AG04450 (cell line): ENCODE measurements around the gene SNX4. TPM values are rescaled to one million over a fixed set of nuclear protein-coding genes. Genes with fewer than 3 reads are reported as not detected.

Experiments used
- CTCF ChIA-PET: fragments of 300-600, 350-600 bp; formaldehyde crosslinking; extraction: SDS; loops from one replicate; lab custom pipeline; 2022; ENCODE audit warnings: antibody characterized with exemption, inconsistent platforms; lab: Charles Lee
- POLR2A ChIA-PET: fragments of 350-600 bp; formaldehyde crosslinking; extraction: SDS; loops from one replicate; lab custom pipeline; 2021; ENCODE audit warnings: antibody characterized with exemption, inconsistent platforms; lab: Yijun Ruan, JAX
- DNase-seq: peaks from one replicate; pipeline ENCODE4 v3.0.0-alpha.2; 2011; ENCODE audit warnings: low read depth, low spot score
- H3K27ac ChIP-seq: one replicate; pipeline ENCODE4 v1.5.1; 2012; ENCODE audit warnings: low read depth, low read length, control low read depth
- H3K27me3 ChIP-seq: one replicate; pipeline ENCODE4 v1.6.0; 2012; ENCODE audit warnings: low read length; ENCODE audit not compliant: control insufficient read depth, insufficient read depth
- H3K4me3 ChIP-seq: 2 replicates; pipeline ENCODE4 v1.5.1; 2011; ENCODE audit warnings: mild to moderate bottlenecking, low read depth, low read length, control low read depth
- H3K9me3 ChIP-seq: 2 replicates; pipeline ENCODE4 v1.5.1; 2012; ENCODE audit warnings: low read length; ENCODE audit not compliant: control insufficient read depth, insufficient read depth
- polyA plus RNA-seq: library from polyadenylated mRNA; depleted of rRNA; stranded (reverse); fragments of >200 nt; gene quantifications from 2 replicates; pipeline ENCODE4 v1.2.3, GENCODE V29; 2011
- TF ChIP-seq, protein P1 (sequence below): IDR thresholded peaks from 2 replicates; pipeline ENCODE4 v1.5.1; 2011; ENCODE audit warnings: low read depth, low read length, control low read depth, inconsistent platforms

The SNX4 gene
- polyA plus RNA-seq, 1 experiment, result 19.1 TPM

DNA sequence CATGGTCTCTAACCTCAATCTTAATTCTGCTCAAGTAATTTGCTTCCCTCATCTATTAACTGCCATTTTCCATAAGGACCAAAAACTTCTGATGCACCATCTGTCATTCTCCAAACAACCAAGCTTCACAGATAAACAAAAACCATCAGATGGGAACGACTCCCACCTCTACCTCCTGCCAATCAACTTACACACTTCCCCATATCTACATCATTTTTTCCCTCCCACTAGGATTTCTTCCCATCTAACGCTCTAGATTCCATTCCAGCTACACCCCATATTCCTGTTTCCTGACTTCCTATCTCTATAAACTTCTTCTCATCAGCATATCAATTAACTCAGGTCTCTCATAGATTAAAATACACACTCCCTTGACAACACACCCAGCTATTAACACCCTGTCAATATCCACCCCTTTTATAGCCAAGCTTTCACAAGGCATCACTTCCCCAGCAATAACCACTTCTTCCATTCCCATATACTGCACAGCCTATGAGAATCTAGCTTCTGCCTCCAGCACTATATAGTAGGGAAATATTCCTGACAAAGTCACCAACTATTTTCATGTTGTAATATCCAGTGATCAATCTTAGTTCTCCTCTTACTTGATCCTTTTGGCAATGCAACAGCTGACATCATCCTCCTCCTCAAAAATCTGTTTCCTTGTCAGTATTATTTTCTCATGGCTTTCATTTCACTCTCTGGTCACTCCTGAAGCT is 39.2 kb downstream of the SNX4 start:
- CTCF ChIA-PET, result interaction anchor here (0.7 kb wide), 2 partner anchors 113 to 469 kb away, joined by 3 to 8 read pairs; no protein-coding TSS in a partner anchor
- peak; percentile 43 for DNase-seq

GRCh38 chr3:125479091-125479490 is 40.9 kb downstream of the SNX4 start:
- CTCF ChIA-PET, result no interaction called here
- POLR2A ChIA-PET, result no interaction called here
- Histone ChIP-seq H3K9me3 (no peaks in the 10 kb centered on the region), H3K4me3 (no peak overlapping the region), H3K27ac (no peak overlapping the region), H3K27me3 (no peaks in the 10 kb centered on the region)
- no peak for DNase-seq
- TF ChIP-seq, protein P1, sequence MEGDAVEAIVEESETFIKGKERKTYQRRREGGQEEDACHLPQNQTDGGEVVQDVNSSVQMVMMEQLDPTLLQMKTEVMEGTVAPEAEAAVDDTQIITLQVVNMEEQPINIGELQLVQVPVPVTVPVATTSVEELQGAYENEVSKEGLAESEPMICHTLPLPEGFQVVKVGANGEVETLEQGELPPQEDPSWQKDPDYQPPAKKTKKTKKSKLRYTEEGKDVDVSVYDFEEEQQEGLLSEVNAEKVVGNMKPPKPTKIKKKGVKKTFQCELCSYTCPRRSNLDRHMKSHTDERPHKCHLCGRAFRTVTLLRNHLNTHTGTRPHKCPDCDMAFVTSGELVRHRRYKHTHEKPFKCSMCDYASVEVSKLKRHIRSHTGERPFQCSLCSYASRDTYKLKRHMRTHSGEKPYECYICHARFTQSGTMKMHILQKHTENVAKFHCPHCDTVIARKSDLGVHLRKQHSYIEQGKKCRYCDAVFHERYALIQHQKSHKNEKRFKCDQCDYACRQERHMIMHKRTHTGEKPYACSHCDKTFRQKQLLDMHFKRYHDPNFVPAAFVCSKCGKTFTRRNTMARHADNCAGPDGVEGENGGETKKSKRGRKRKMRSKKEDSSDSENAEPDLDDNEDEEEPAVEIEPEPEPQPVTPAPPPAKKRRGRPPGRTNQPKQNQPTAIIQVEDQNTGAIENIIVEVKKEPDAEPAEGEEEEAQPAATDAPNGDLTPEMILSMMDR, result no peak

More for the DNA sequence above, 39.2 kb downstream of the SNX4 start:
- Histone ChIP-seq H3K27ac (no peak overlapping the region), H3K9me3 (no peaks in the 10 kb centered on the region), H3K4me3 (no peak overlapping the region), H3K27me3 (no peaks in the 10 kb centered on the region)
- TF ChIP-seq, protein P1, result no peak
- POLR2A ChIA-PET, result interaction anchor here (0.6 to 1.4 kb wide), 6 partner anchors 10 to 429 kb away, joined by 3 to 9 read pairs (median 5); partner anchors contain the start of genes OSBPL11 and SNX4

GRCh38 chr3:125478326-125478725 is 41.7 kb downstream of the SNX4 start:
- no peak for DNase-seq
- POLR2A ChIA-PET, result interaction anchor here (0.7 kb wide), 1 partner anchor 127 kb away, joined by 3 read pairs; no protein-coding TSS in a partner anchor
- CTCF ChIA-PET, result no interaction called here
- Histone ChIP-seq H3K4me3 (no peak overlapping the region), H3K27ac (no peak overlapping the region), H3K27me3 (no peaks in the 10 kb centered on the region), H3K9me3 (no peaks in the 10 kb centered on the region)
- TF ChIP-seq, protein P1, result no peak

DNA sequence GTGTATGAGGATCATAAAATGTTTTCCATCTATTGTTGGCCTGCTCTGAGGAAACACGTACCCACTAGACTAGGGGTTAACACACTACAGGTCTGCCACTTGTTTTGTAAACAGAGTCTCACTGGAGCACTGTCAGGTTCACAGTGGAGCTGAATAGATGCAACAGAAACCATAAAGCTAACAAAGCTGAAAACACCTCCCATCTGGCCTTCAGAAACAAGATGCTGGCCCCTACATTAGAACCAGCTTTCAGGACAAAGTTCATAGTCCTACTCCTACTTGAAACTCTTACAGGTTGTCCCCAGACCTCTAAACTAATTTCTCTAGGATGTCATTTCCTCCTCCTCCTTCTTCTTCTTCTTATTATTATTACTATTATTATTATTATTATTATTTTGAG is 42.3 kb downstream of the SNX4 start:
- Histone ChIP-seq H3K27ac (no peak overlapping the region), H3K4me3 (no peak overlapping the region), H3K27me3 (no peaks in the 10 kb centered on the region), H3K9me3 (no peaks in the 10 kb centered on the region)
- TF ChIP-seq, protein P1, result no peak
- CTCF ChIA-PET, result no interaction called here
- DNase-seq, result no peak
- POLR2A ChIA-PET, result interaction anchor here (0.7 kb wide), 1 partner anchor 126 kb away, joined by 3 read pairs; no protein-coding TSS in a partner anchor

DNA sequence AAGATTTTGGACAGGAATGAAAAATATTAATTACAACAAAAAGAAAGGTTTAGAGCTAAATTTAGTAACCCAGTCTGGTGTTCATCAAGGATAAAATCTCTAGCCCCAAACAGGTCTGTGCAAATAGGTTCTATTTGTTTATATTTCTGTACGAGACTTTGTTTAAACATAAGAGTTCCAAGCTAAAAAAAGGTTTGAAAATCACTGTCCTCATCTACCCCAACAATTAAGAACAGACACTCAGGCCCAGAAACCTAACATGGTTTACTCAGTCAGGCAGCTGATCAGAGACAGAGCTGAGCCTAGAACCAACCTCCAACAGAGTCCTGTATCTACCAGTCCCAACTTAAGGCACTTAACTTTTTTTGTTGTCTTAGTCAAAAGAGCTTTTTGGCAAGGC is 49.3 kb downstream of the SNX4 start:
- Histone ChIP-seq H3K27ac (no peak overlapping the region), H3K27me3 (no peaks in the 10 kb centered on the region), H3K4me3 (no peak overlapping the region), H3K9me3 (no peaks in the 10 kb centered on the region)
- TF ChIP-seq, protein P1, result no peak
- POLR2A ChIA-PET, result interaction anchor here (1.2 kb wide), 1 partner anchor 10 kb away, joined by 9 read pairs; no protein-coding TSS in a partner anchor
- CTCF ChIA-PET, result interaction anchor here (1.8 kb wide), 1 partner anchor 115 kb away, joined by 4 read pairs; no protein-coding TSS in a partner anchor
- no peak for DNase-seq
